Measurements from ENCODE around the gene CCDC172.

- TF ChIP-seq CTCF (IDR thresholded peaks at IDR 0.05; ENCODE audit: low read depth, low read length, poor library complexity, severe bottlenecking) (peak; percentile 46), EZH2phosphoT487 (IDR thresholded peaks at IDR 0.05; ENCODE audit: borderline replicate concordance, low read length) (no peak)
Observed at GRCh38 chr10:116287906-116288501, 36.2 kb upstream of the CCDC172 start.

Measured in DOHH2 (cell line).